Transverse colon (tissue), 4 donors: ENCODE measurements around the gene TLCD3B. TPM values are rescaled to one million over a fixed set of nuclear protein-coding genes. Genes with fewer than 3 reads are reported as not detected.
"Not testable (repeated sequence)": the region's sequence is repeated elsewhere in the genome, so short reads cannot be mapped to it uniquely, and the experiment has no call there.

Experiments used
- DNase-seq: peaks from one replicate; pipeline ENCODE4 v3.0.0-alpha.2; 2019
- H3K27ac ChIP-seq, 4 donors: fragments of 200-600 bp; sonication (generic); 2 replicates each; pipeline ENCODE4 v1.5.1; 2016 to 2018; ENCODE audit warnings: inconsistent platforms in 4 of 4
- H3K27me3 ChIP-seq: fragments of 200-600 bp; sonication (generic); 2 replicates; pipeline ENCODE4 v1.5.1; 2017; ENCODE audit warnings: inconsistent platforms
- H3K36me3 ChIP-seq, 4 donors: fragments of 200-600 bp; sonication (generic); 2 replicates each; pipeline ENCODE4 v1.5.1; 2017 to 2019; ENCODE audit warnings: inconsistent platforms in 4 of 4
- H3K4me1 ChIP-seq, 4 donors: fragments of 200-600 bp; sonication (generic); 2 replicates each; pipeline ENCODE4 v1.5.1; 2017 to 2020; ENCODE audit warnings: inconsistent platforms in 4 of 4
- H3K4me3 ChIP-seq, 4 donors: fragments of 200-600 bp; sonication (generic); 1 replicate in 1 of 4; 2 replicates in 3 of 4; pipeline versions ENCODE4 v1.5.1 to v1.6.1; 2017 to 2019; ENCODE audit warnings: inconsistent platforms in 4 of 4
- H3K9me3 ChIP-seq, 2 donors: fragments of 200-600 bp; sonication (generic); 2 replicates each; pipeline ENCODE4 v1.5.1; 2017 to 2019; ENCODE audit warnings: inconsistent platforms in 2 of 2
- CTCF ChIP-seq, 5 experiments: fragments of 200-600 bp in 3 of 5; fragments of 450-650 bp in 2 of 5; sonication (generic) in 3 of 5; IDR thresholded peaks; 1 replicate in 2 of 5; 2 replicates in 3 of 5; pipeline ENCODE4 v1.5.1; 2016 to 2017; ENCODE audit warnings: antibody characterized with exemption in 5 of 5, inconsistent platforms in 3 of 5, mild to moderate bottlenecking in 2 of 5, moderate library complexity in 1 of 5
- EP300 ChIP-seq: sonication (generic); formaldehyde crosslinking; IDR thresholded peaks from one replicate; pipeline ENCODE4 v1.6.1; 2017; ENCODE audit warnings: antibody characterized with exemption, low read depth
- POLR2A ChIP-seq: fragments of 450-650 bp; IDR thresholded peaks from one replicate; pipeline ENCODE4 v1.6.1; 2016; ENCODE audit warnings: antibody characterized with exemption, mild to moderate bottlenecking, moderate library complexity
- POLR2AphosphoS5 ChIP-seq, 3 donors: sonication (generic); formaldehyde crosslinking; IDR thresholded peaks; one replicate each; pipeline ENCODE4 v1.6.1; 2016; ENCODE audit warnings: antibody characterized with exemption in 3 of 3
- WGBS, 2 donors: methylation state at CpG; one replicate each; pipeline ENCODE4 v1.1.5; 2018; ENCODE audit warnings: low coverage in 1 of 2; 5-methylcytosine and 5-hydroxymethylcytosine counted together
- in situ Hi-C, 4 donors: fragments of 200-750 bp; cut with MboI; loops; one replicate each; pipeline versions ENCODE4 v1.15.0 to v1.15.1; 2017; ENCODE audit warnings: low sequenced_read_pairs in 3 of 4, low pct_ligation_motif_present in 1 of 4, low pct_unique_long_range_greater_than_20kb in 1 of 4
- intact Hi-C: fragments of 100-400 bp; cut with DNase I; formaldehyde crosslinking; loops from one replicate; pipeline ENCODE4 v1.15.1; 2023; ENCODE audit warnings: low total_unique reads
- total RNA-seq, 4 donors: library from RNA; depleted of rRNA; stranded (reverse); fragments of >200 nt; gene quantifications; one replicate each; pipeline ENCODE4 v1.1.0, GENCODE V29; 2016

TLCD3B gene
- total RNA-seq, 4 donors from 2014 or later = not detected

DNA sequence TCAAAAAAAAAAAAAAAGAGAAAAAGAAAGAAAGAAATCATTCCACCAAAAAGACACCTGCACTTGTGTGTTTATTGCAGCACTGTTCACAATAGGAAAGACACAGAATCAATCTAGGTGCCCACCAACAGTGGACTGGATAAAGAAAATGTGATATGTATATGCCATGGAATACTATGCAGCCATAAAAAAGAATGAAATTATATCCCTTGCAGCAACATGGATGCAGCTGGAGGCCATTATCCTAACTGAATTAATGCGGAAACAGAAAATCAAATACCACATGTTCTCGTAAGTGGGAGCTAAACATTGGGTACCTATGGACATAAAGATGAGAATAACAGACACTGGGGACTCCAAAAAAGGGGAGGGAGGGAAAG is 13.8 kb downstream of the TLCD3B start:
- H3K27me3 ChIP-seq = peaks cover 5% of the 10 kb centered on the region
- WGBS, 2 donors = 96 to 100% methylated on average over 2 of the region's 2 CpGs
- no peaks in the 10 kb centered on the region for H3K36me3 ChIP-seq
- intact Hi-C loops = loop anchor here (5.0 kb wide), 1 partner anchor 1760 kb away; no protein-coding TSS in a partner anchor
- peaks cover 0 to 10% (median 4%) of the 10 kb centered on the region in 4 donors for H3K4me1 ChIP-seq
- no peak overlapping the region for H3K27ac ChIP-seq
- TF ChIP-seq CTCF (IDR thresholded peaks at IDR 0.05) = no peak
- TF ChIP-seq POLR2AphosphoS5 (IDR thresholded peaks at IDR 0.05) = no peak
- no peak for TF ChIP-seq EP300
- no peak for TF ChIP-seq POLR2A
- H3K4me3 ChIP-seq = no peak overlapping the region
- in situ Hi-C loops = loop anchor here in 2 of 4 donors (25.0 kb wide), 2 partner anchors 155 to 330 kb away; partner anchors contain the start of genes CDIPT (in 2 of the 2) and QPRT (in 1 of the 2)
- no peaks in the 10 kb centered on the region for H3K9me3 ChIP-seq
- no peak for DNase-seq

DNA sequence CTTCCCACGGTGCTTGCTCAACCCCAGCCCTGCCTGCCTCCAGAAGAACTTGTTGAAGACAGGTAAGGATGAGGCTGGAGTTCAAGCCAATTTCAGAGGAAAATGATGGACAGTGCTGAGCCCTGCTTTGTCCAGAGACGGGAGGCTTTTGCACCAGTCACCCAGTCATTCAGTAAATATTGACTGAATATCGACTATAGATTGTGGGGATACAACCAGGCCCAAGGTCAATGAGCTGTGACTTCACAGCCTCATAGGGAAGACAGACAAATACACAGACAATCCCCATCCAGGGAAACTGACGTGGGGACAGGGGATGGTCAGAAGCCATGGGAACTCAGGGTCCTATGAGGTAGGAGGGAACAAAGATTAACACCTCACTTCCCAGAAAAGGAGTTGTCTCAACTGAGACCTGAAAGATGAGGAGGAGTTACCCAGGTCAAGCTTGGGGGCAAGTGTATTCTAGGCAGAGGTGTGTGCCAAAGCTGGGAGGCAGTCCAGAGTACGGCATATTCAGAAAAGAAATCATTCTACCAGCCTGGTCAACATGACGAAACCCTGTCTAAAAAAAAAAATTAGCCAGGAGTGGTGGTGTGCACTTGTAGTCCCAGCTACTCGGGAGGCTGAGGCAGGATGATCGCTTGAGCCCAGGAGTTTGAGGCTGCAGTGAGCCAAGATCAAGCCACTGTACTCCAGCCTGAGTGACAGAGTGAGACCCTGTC is 14.4 kb downstream of the TLCD3B start:
- Histone ChIP-seq H3K4me3 (no peak overlapping the region), H3K9me3 (no peaks in the 10 kb centered on the region), H3K36me3 (no peaks in the 10 kb centered on the region), H3K27me3 (peaks cover 11% of the 10 kb centered on the region), H3K27ac (no peak overlapping the region), H3K4me1 (peaks cover 0 to 10% (median 4%) of the 10 kb centered on the region in 4 donors)
- WGBS, 2 donors = 69 to 95% methylated on average over 3 to 8 of the region's 8 CpGs
- in situ Hi-C loops (loop anchor here in 2 of 4 donors (25.0 kb wide), 2 partner anchors 154 to 329 kb away; partner anchors contain the start of genes CDIPT (in 2 of the 2) and QPRT (in 1 of the 2)), intact Hi-C loops (loop anchor here (5.0 kb wide), 1 partner anchor 1759 kb away; no protein-coding TSS in a partner anchor)
- DNase-seq = no peak
- no peak for TF ChIP-seq CTCF (IDR thresholded peaks at IDR 0.05)
- TF ChIP-seq POLR2A = no peak
- no peak for TF ChIP-seq EP300
- TF ChIP-seq POLR2AphosphoS5 (IDR thresholded peaks at IDR 0.05) = no peak

- H3K9me3 ChIP-seq, H3K36me3 ChIP-seq, DNase-seq, H3K4me3 ChIP-seq, H3K27ac ChIP-seq: not testable (repeated sequence)
- in situ Hi-C loops = loop anchor here in 2 of 4 donors (25.0 kb wide), 2 partner anchors 153 to 328 kb away; partner anchors contain the start of genes CDIPT (in 2 of the 2) and QPRT (in 1 of the 2)
- Histone ChIP-seq H3K27me3 (peaks cover 24% of the 10 kb centered on the region), H3K4me1 (peaks cover 6 to 14% (median 13%) of the 10 kb centered on the region in 4 donors)
- intact Hi-C loops = loop anchor here (5.0 kb wide), 1 partner anchor 1758 kb away; no protein-coding TSS in a partner anchor
- WGBS, 2 donors = 94% methylated on average over 7 of the region's 7 CpGs; no CpG with 5 or more reads in 1 of the 2 donors
These were observed 15.6 kb downstream of the TLCD3B start for GRCh38 chr16:30015450-30015849.

DNA sequence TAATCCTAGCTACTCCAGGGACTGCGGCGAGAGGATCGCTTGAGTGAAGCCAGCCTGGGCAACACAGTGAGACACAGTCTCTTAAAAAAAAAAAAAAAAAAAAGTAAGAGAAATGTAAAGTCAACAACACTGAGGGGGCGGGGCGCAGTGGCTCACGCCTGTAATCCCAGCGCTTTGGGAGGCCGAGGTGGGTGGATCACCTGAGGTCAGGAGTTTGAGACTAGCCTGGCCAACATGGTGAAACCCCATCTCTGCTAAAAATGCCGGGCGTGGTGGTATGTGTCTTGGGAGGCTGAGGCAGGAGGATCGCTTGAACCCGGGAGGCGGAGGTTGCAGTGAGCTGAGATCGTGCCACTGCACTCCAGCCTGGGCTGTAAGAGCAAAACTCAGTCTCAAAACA is 18.5 kb downstream of the TLCD3B start:
- H3K36me3 ChIP-seq, intact Hi-C loops, H3K9me3 ChIP-seq, H3K27ac ChIP-seq, DNase-seq, H3K4me3 ChIP-seq: not testable (repeated sequence)
- 76 to 87% methylated on average over 8 to 14 of the region's 14 CpGs for WGBS, 2 donors
- H3K4me1 ChIP-seq = peaks cover 8 to 22% (median 15%) of the 10 kb centered on the region in 4 donors
- peaks cover 42% of the 10 kb centered on the region for H3K27me3 ChIP-seq
- in situ Hi-C loops = loop anchor here in 2 of 4 donors (25.0 kb wide), 2 partner anchors 150 to 325 kb away; partner anchors contain the start of genes CDIPT (in 2 of the 2) and QPRT (in 1 of the 2)
